Measurements from ENCODE around the gene METTL26.

METTL26 gene

DNA sequence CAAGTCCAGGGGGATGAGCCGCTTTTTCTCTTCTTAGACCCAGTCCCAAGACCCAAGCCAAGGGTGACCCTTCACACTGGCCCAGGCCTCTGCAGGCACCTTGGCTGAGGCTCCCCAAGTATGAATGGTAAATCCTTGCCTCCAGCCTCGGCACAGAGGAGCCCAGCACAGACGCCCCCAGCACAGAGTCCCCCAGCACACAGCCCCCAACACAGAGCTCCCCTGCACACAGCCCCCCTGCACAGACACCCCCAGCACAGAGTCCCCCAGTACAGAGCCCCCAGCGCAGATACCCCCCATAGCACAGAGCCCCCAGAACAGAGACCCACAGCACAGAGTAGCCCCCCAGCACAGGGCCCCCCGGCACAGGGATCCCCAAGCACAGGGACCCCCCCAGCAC lies 4.5 kb upstream of the METTL26 start:
- Mint-ChIP-seq H3K9me3 (ENCODE audit: low read depth) (no peaks in the 10 kb centered on the region), H3K27me3 (no peaks in the 10 kb centered on the region), H3K27ac (no peak overlapping the region), H3K4me1 (ENCODE audit: low read depth) (peaks cover 19% of the 10 kb centered on the region), H3K36me3 (no peaks in the 10 kb centered on the region), H3K4me3 (peak overlapping the region; percentile 49)

DNA sequence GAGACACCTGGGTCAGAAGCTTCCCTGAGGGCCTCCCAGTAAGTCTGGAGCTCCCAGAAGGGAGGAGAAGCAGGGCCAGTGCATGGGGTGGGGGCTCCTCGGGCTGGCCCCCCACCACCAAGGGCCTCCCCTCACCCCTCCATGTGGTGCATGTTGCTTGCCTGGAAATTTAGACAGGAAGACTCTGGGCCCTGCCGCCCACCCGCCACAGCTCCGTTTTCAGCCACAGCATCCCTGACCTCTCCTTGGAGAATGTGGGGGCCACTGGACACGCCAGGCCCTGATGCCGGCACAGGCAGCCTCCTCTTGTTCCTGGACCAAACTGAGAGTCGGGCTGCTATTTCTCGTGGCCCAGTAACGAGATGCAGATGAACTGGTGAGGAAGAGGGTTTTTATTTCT lies 2.7 kb upstream of the METTL26 start:
- Mint-ChIP-seq H3K27ac (no peak overlapping the region), H3K9me3 (ENCODE audit: low read depth) (no peaks in the 10 kb centered on the region), H3K4me1 (ENCODE audit: low read depth) (peaks cover 11% of the 10 kb centered on the region), H3K36me3 (no peaks in the 10 kb centered on the region), H3K27me3 (no peaks in the 10 kb centered on the region), H3K4me3 (no peak overlapping the region)

DNA sequence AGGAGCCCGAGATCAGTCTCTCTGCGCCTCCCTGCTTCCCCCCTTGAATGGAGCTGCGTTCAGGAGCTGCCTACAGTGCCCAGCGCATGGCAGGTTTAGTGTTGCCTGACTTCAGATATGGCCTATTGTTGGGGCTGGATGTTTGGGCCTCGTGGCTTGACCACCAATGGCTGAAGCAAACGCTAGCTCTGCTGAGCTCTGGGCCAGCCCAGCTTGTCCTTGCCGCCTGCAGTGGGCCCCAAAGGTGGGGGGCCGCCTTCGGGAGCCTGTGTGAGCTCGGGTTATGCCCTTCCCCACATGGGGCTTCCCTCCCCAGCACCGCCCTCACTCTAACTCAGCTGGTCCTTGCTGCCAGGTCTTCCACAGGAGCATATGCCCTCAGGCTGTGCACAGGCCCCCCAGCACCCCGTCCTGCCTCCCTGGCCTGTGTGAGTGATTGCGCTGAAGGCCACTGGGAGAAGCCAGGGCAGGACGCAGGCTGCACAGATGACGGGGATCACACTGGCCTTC lies 2.0 kb upstream of the METTL26 start:
- H3K27me3 Mint-ChIP-seq: no peaks in the 10 kb centered on the region
- H3K4me3 Mint-ChIP-seq: peak overlapping the region; percentile 13
- H3K36me3 Mint-ChIP-seq: no peaks in the 10 kb centered on the region
- peaks cover 9% of the 10 kb centered on the region for H3K4me1 Mint-ChIP-seq (ENCODE audit: low read depth)
- no peaks in the 10 kb centered on the region for H3K9me3 Mint-ChIP-seq (ENCODE audit: low read depth)
- no peak overlapping the region for H3K27ac Mint-ChIP-seq

DNA sequence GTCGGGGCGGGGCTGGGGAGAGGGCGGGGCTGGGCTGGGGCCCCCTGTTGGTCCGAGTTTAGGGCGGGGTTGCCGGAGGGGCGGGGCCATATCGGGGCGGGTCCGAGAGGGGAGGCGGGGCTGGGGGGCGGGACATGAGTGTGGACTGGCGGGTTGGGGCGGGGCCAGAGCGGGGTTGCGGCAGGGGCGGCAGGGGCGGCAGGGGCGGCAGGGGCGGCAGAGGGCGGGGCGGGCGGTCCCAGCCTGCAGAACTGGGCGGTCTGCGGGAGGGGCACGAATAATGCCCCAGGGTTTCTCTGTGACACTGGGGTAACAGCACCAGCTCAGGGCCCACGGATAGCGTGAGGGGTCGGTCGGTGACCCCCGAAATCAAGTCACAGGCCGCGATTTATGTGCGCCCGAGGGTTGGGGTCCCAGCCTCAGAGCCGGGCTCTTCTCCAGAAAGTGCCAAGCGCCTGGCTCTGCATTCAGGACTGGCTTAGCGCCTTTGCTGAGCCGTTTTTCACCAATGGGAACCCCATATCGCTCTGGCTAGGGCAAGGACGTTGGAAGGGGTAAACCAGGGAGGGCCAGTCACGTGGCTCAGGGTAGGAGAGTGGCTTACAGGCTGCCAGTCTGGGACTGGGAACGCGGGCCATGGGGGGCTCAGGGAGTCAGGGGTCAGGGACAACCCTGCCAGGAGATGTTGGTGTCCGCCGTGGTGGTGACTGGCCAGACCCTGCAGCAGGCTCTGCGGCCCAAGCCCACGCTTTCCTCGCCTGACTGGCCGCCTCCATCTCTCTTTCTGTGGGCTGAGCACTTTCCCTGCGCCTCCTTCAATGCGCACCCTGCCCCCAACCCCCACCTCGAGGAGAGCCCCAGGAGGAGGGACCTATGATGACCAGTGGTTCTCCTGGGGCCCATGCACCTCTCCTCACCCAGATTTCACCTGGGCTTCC lies 1.2 kb upstream of the METTL26 start:
- no peaks in the 10 kb centered on the region for H3K36me3 Mint-ChIP-seq
- no peaks in the 10 kb centered on the region for H3K27me3 Mint-ChIP-seq
- no peaks in the 10 kb centered on the region for H3K9me3 Mint-ChIP-seq (ENCODE audit: low read depth)
- peak overlapping the region; percentile 86 for H3K4me3 Mint-ChIP-seq
- H3K4me1 Mint-ChIP-seq (ENCODE audit: low read depth): peaks cover 7% of the 10 kb centered on the region
- H3K27ac Mint-ChIP-seq: peak overlapping the region; percentile 97

DNA sequence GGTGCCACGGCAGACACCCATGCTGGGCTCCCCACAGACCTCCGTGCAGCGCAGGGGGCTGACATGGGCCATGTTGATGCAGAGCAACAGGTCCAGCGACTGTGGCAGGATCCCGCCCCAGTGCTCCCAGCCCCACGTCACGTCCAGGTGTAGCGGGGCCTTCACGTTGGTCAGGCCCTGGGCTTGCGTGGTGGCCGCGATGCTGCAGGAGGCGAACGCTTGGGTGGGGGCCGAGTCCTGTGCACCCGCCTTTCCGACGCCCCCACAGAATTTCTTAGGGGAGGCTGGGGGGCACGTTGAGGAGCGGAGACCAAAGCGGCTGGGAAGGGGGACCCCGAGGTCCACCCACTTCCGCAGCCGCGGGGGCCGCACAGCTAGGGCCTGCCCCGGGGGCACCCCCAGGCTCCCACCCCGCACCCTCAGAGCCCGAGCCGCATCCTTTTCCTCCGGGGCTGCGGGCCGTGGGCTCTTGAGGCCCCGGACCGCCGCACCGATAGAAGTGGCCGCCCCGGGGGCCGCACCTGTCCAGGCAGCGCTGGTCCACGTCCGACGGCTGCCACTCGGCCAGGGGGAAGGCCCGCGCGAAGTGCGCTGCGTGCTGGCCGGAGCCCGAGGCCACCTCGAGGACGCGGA lies 416 bp downstream of the METTL26 start:
- Mint-ChIP-seq H3K9me3 (ENCODE audit: low read depth) (no peaks in the 10 kb centered on the region), H3K4me1 (ENCODE audit: low read depth) (peaks cover 7% of the 10 kb centered on the region), H3K27ac (no peak overlapping the region), H3K4me3 (peak overlapping the region; percentile 63), H3K36me3 (no peaks in the 10 kb centered on the region), H3K27me3 (no peaks in the 10 kb centered on the region)

DNA sequence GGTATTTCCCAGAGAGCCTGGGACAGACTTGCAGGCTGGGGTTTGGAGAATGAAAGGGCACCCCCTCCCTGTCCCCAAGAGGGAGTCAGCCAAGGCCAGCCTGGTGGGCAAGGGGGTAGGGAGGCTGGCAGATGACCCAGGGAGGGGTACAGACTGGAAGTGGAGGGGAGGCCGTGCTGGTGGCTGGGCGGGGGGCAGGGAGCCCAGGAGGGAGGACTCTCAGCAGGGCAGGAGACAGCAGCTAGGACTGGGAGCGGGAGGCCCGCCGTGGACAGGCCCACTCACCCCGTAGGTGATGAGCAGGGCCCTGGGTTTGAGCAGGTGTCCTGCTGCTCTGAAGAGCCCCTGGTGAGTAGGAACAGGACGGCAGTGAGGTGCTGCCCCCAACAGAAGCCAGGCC lies 1.1 kb downstream of the METTL26 start:
- Mint-ChIP-seq H3K36me3 (no peaks in the 10 kb centered on the region), H3K4me1 (ENCODE audit: low read depth) (peaks cover 7% of the 10 kb centered on the region), H3K27ac (no peak overlapping the region), H3K27me3 (no peaks in the 10 kb centered on the region), H3K9me3 (ENCODE audit: low read depth) (no peaks in the 10 kb centered on the region), H3K4me3 (peak overlapping the region; percentile 68)

DNA sequence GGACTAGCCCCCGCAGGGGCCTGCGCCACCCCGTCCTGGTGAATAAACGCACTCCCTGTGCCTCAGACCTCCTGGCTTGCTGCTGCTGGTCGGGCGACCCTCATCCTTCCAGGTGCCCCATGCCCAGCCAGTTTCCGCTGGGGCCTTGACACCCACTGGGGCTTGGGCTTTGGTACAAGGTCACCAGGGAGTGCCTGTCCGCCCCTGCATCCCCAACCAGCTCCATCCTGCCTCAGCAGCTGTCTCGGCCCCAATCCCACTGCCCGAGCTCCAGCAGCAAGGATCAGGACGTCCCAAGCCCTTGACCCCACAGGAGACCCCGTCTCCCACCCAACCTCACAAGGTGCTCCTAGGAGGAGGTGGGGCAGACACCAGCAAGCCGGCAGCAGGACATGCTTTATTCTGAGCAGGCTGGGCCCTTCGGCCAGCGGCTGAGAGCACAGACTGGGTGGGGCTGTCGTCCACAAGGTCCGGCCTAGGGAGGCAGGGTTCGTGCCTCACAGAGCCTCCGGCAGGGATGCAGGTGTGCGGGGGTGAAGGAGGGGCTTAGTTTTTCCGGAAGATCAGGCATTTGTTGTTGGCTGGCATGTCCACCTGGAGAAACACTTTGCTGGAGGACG lies 1.9 kb downstream of the METTL26 start:
- H3K27ac Mint-ChIP-seq: no peak overlapping the region
- no peaks in the 10 kb centered on the region for H3K27me3 Mint-ChIP-seq
- no peaks in the 10 kb centered on the region for H3K36me3 Mint-ChIP-seq
- peak overlapping the region; percentile 68 for H3K4me3 Mint-ChIP-seq
- no peaks in the 10 kb centered on the region for H3K9me3 Mint-ChIP-seq (ENCODE audit: low read depth)
- peaks cover 7% of the 10 kb centered on the region for H3K4me1 Mint-ChIP-seq (ENCODE audit: low read depth)

DNA sequence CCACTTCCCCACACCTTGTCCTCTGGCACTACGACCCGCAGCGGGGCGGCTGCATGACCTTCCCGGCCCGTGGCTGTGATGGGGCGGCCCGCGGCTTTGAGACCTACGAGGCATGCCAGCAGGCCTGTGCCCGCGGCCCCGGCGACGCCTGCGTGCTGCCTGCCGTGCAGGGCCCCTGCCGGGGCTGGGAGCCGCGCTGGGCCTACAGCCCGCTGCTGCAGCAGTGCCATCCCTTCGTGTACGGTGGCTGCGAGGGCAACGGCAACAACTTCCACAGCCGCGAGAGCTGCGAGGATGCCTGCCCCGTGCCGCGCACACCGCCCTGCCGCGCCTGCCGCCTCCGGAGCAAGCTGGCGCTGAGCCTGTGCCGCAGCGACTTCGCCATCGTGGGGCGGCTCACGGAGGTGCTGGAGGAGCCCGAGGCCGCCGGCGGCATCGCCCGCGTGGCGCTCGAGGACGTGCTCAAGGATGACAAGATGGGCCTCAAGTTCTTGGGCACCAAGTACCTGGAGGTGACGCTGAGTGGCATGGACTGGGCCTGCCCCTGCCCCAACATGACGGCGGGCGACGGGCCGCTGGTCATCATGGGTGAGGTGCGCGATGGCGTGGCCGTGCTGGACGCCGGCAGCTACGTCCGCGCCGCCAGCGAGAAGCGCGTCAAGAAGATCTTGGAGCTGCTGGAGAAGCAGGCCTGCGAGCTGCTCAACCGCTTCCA lies 2.6 kb downstream of the METTL26 start:
- Mint-ChIP-seq H3K4me3 (no peak overlapping the region), H3K27me3 (no peaks in the 10 kb centered on the region)

DNA sequence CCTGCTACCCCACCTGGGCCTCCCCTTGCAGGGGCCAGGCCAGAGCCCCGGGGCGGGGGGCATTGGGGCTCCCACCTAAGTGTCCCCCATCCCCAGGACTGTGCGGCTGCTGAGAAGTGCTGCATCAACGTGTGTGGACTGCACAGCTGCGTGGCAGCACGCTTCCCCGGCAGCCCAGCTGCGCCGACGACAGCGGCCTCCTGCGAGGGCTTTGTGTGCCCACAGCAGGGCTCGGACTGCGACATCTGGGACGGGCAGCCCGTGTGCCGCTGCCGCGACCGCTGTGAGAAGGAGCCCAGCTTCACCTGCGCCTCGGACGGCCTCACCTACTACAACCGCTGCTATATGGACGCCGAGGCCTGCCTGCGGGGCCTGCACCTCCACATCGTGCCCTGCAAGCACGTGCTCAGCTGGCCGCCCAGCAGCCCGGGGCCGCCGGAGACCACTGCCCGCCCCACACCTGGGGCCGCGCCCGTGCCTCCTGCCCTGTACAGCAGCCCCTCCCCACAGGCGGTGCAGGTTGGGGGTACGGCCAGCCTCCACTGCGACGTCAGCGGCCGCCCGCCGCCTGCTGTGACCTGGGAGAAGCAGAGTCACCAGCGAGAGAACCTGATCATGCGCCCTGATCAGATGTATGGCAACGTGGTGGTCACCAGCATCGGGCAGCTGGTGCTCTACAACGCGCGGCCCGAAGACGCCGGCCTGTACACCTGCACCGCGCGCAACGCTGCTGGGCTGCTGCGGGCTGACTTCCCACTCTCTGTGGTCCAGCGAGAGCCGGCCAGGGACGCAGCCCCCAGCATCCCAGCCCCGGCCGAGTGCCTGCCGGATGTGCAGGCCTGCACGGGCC lies 3.4 kb downstream of the METTL26 start:
- Mint-ChIP-seq H3K4me1 (ENCODE audit: low read depth) (peaks cover 7% of the 10 kb centered on the region), H3K27ac (no peak overlapping the region), H3K9me3 (ENCODE audit: low read depth) (no peaks in the 10 kb centered on the region), H3K27me3 (no peaks in the 10 kb centered on the region), H3K4me3 (no peak overlapping the region), H3K36me3 (no peaks in the 10 kb centered on the region)

More for the DNA sequence above, 2.6 kb downstream of the METTL26 start:
- peaks cover 7% of the 10 kb centered on the region for H3K4me1 Mint-ChIP-seq (ENCODE audit: low read depth)
- H3K36me3 Mint-ChIP-seq: no peaks in the 10 kb centered on the region
- H3K9me3 Mint-ChIP-seq (ENCODE audit: low read depth): no peaks in the 10 kb centered on the region
- H3K27ac Mint-ChIP-seq: no peak overlapping the region

DNA sequence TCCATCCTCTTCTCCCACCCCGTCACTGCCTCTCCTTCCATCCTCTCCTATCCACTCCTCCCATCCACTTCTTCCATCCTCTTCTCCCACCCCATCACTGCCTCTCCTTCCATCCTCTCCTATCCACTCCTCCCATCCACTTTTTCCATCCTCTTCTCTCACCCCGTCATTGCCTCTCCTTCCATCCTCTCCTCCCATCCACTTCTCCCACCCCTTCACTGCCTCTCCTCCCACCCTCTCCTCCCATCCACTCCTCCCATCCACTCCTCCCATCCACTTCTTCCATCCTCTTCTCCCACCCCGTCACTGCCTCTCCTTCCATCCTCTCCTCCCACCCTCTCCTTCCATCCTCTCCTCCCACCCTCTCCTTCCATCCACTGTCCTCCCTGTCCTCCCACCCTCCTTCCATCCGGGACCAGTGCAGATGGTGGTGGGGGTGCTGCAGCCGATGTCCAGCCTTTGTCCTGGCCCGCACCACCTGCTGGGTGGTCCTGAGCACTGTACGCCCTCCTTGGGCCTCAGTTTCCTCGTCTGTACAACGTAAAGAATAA lies 4.2 kb downstream of the METTL26 start:
- Mint-ChIP-seq H3K27ac (no peak overlapping the region), H3K4me3 (no peak overlapping the region), H3K9me3 (ENCODE audit: low read depth) (no peaks in the 10 kb centered on the region), H3K27me3 (no peaks in the 10 kb centered on the region), H3K36me3 (no peaks in the 10 kb centered on the region), H3K4me1 (ENCODE audit: low read depth) (peaks cover 7% of the 10 kb centered on the region)

DNA sequence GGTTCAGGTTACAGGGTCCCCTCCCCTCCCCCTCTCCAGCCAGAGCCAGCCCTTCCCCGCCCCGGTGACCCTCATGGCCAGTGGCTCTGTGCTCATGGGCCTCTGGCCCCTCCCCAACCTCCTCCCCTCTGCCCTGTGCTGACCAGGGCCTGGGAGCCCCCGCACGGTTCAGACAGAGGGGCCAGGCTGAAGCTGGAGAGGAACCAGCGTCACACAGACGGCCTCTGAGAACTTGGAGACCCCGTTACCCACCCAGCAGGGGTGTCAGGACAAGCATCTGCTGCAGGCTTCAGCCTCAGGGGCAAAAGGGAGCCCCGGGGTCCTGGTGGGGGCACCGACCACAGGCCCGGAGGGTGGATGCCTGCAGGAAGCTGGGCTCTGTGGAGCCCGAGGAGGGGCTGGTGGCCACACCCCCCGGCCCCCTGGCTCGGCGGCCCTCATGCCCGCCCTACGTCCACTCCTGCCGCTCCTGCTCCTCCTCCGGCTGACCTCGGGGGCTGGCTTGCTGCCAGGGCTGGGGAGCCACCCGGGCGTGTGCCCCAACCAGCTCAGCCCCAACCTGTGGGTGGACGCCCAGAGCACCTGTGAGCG lies 5.2 kb downstream of the METTL26 start, which contains the start of gene WFIKKN1:
WFIKKN1 (plus strand) TSS at position 171 of the 591 bp plus-strand sequence; CDS start at position 440, 269 bp downstream.
- Mint-ChIP-seq H3K4me3 (no peak within 1 kb of the TSS), H3K4me1 (ENCODE audit: low read depth) (peaks cover 3% of the 10 kb centered on the region), H3K9me3 (ENCODE audit: low read depth) (no peaks in the 10 kb centered on the region), H3K27me3 (no peaks in the 10 kb centered on the region), H3K36me3 (no peaks in the 10 kb centered on the region), H3K27ac (no peak within 1 kb of the TSS)

DNA sequence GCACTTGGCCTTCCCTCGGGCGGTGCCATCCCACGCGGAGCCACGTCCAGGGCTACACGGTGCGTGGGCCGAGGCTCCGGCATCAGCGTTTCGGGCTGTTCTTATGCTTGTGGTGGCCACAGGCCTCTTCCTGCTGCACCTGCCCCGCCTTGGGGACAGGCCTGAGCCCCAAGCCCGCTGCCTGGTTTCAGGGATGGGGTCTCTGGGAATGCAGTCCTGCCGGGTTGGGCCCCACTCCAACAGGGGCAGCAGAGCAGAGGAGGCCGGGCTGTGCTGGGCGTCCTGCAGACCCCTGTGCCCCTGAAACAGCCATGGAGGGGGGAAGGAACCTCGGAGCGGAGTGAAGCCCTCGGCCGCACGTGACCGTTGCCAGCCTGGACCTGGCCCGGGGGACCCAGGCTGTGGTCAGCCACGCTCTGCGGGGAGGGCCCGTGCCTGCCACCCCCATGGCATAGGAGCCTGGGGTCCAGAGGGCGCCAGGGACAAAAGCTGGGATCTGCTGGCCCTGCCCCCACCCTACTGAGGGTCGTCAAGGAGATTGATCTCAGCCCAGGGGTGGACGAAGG lies 5.8 kb downstream of the METTL26 start:
- no peak overlapping the region for H3K27ac Mint-ChIP-seq
- no peaks in the 10 kb centered on the region for H3K36me3 Mint-ChIP-seq
- H3K27me3 Mint-ChIP-seq: no peaks in the 10 kb centered on the region
- no peak overlapping the region for H3K4me3 Mint-ChIP-seq
- peaks cover 3% of the 10 kb centered on the region for H3K4me1 Mint-ChIP-seq (ENCODE audit: low read depth)
- no peaks in the 10 kb centered on the region for H3K9me3 Mint-ChIP-seq (ENCODE audit: low read depth)

DNA sequence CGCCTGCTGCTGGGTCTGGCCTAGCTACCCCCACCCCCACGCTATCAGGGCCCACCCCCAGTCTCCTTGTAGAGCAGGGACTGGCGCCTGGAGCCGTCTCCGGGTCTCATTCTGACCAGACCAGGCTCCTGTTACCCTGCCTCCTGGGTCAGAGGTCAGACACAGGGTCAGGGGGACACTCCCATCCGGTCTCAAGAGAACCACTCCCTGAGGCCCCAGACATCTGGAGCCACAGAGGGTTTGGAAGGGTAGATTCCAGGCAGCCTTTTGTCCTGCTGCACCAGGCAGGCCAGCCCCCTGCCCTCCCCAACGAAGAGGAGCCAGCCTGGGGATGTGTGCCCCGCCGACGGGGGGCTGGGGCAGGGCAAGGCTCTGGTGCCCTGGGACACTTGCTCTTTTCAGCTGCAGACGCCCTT lies 6.3 kb downstream of the METTL26 start:
- no peak overlapping the region for H3K27ac Mint-ChIP-seq
- H3K27me3 Mint-ChIP-seq: no peaks in the 10 kb centered on the region
- H3K9me3 Mint-ChIP-seq (ENCODE audit: low read depth): no peaks in the 10 kb centered on the region
- H3K4me3 Mint-ChIP-seq: no peak overlapping the region
- peaks cover 2% of the 10 kb centered on the region for H3K4me1 Mint-ChIP-seq (ENCODE audit: low read depth)
- no peaks in the 10 kb centered on the region for H3K36me3 Mint-ChIP-seq

All from activated naive CD8-positive, alpha-beta T cell (primary cell).